Thoracic aorta (tissue), 2 donors: ENCODE results near the gene NTRK2. TPM values are rescaled to one million over a fixed set of nuclear protein-coding genes. Genes with fewer than 3 reads are reported as not detected.

Source experiments
- ATAC-seq: fragments of 150-250 bp; one replicate; pipeline ENCODE4 v1.8.0; 2017; ENCODE audit warnings: low read depth; ENCODE audit not compliant: insufficient number of reproducible peaks, low FRiP score
- DNase-seq: peaks from one replicate; pipeline ENCODE4 v3.0.0-alpha.2; 2020; ENCODE audit warnings: low spot score
- H3K27ac ChIP-seq, 2 donors: fragments of 200-600 bp; sonication (generic); 1 replicate in 1 of 2; 2 replicates in 1 of 2; pipeline ENCODE4 v1.5.1; 2016; ENCODE audit warnings: mild to moderate bottlenecking in 2 of 2, moderate library complexity in 2 of 2
- H3K27me3 ChIP-seq: fragments of 200-600 bp; sonication (generic); replicated peaks from 2 replicates; pipeline ENCODE4 v1.6.0; 2016; ENCODE audit warnings: mild to moderate bottlenecking; ENCODE audit not compliant: insufficient read depth
- H3K36me3 ChIP-seq: fragments of 200-600 bp; sonication (generic); one replicate; pipeline ENCODE4 v1.5.1; 2016
- H3K4me1 ChIP-seq, 2 donors: fragments of 200-600 bp; sonication (generic); 1 replicate in 1 of 2; 2 replicates in 1 of 2; pipeline versions ENCODE4 v1.5.1 to v1.6.0; 2016; ENCODE audit warnings: low read depth in 2 of 2, mild to moderate bottlenecking in 1 of 2; ENCODE audit not compliant: control insufficient read depth in 1 of 2
- H3K4me3 ChIP-seq: fragments of 200-600 bp; sonication (generic); 2 replicates; pipeline ENCODE4 v1.5.1; 2016; ENCODE audit warnings: mild to moderate bottlenecking
- H3K9me3 ChIP-seq: fragments of 200-600 bp; sonication (generic); 2 replicates; pipeline ENCODE4 v1.5.1; 2016
- total RNA-seq, 2 donors: library from RNA; depleted of rRNA; stranded (reverse); fragments of >200 nt; gene quantifications; one replicate each; pipeline versions ENCODE4 v1.1.0 to v1.2.3, GENCODE V29; 2016
- TF ChIP-seq, protein P1 (sequence below): fragments of 200-600 bp; sonication (generic); IDR thresholded peaks from one replicate; pipeline ENCODE4 v1.5.1; 2019; ENCODE audit warnings: antibody characterized with exemption

NTRK2 gene
- total RNA-seq, 2 donors from 2014 or later, result 12.6 to 27.9 TPM

DNA sequence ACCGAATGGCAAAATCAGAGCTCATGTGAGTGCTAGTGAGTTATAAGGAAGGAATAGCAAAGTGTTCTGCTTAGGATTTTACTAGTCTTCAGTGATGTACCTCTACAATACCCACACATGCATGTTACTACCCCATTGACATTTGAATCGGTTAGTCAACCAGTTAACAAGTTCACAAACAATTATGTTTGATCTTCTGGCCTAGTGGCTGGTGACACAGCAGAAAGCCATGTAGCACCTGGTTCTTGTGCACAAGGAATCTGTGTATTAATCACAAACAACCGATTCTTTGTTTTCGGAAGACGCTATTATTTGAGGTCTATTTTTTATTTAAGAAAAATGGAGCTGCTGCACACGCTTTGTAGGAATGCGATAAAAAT, 41.9 kb downstream of the NTRK2 start:
- H3K36me3 ChIP-seq, result no peaks in the 10 kb centered on the region
- H3K4me1 ChIP-seq, result no peaks in the 10 kb centered on the region
- no peaks in the 10 kb centered on the region for H3K27me3 ChIP-seq
- H3K4me3 ChIP-seq, result no peak overlapping the region
- TF ChIP-seq, protein P1, sequence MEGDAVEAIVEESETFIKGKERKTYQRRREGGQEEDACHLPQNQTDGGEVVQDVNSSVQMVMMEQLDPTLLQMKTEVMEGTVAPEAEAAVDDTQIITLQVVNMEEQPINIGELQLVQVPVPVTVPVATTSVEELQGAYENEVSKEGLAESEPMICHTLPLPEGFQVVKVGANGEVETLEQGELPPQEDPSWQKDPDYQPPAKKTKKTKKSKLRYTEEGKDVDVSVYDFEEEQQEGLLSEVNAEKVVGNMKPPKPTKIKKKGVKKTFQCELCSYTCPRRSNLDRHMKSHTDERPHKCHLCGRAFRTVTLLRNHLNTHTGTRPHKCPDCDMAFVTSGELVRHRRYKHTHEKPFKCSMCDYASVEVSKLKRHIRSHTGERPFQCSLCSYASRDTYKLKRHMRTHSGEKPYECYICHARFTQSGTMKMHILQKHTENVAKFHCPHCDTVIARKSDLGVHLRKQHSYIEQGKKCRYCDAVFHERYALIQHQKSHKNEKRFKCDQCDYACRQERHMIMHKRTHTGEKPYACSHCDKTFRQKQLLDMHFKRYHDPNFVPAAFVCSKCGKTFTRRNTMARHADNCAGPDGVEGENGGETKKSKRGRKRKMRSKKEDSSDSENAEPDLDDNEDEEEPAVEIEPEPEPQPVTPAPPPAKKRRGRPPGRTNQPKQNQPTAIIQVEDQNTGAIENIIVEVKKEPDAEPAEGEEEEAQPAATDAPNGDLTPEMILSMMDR, result no peak
- ATAC-seq, result no peak
- no peak overlapping the region for H3K27ac ChIP-seq
- H3K9me3 ChIP-seq, result no peaks in the 10 kb centered on the region
- no peak for DNase-seq

- Histone ChIP-seq H3K9me3 (no peaks in the 10 kb centered on the region), H3K4me3 (no peak overlapping the region), H3K27me3 (no peaks in the 10 kb centered on the region), H3K27ac (no peak overlapping the region), H3K36me3 (no peaks in the 10 kb centered on the region), H3K4me1 (no peaks in the 10 kb centered on the region)
- DNase-seq, result no peak
- ATAC-seq, result no peak
- TF ChIP-seq, protein P1, result no peak
Measured at GRCh38 chr9:84711936-84712335, 42.4 kb downstream of the NTRK2 start.

GRCh38 chr9:84716217-84716616, 46.7 kb downstream of the NTRK2 start:
- ATAC-seq, result no peak
- Histone ChIP-seq H3K4me1 (no peaks in the 10 kb centered on the region), H3K27ac (no peak overlapping the region), H3K27me3 (no peaks in the 10 kb centered on the region), H3K9me3 (no peaks in the 10 kb centered on the region), H3K4me3 (no peak overlapping the region), H3K36me3 (no peaks in the 10 kb centered on the region)
- TF ChIP-seq, protein P1, result no peak
- DNase-seq, result no peak

- Histone ChIP-seq H3K36me3 (no peaks in the 10 kb centered on the region), H3K27me3 (no peaks in the 10 kb centered on the region), H3K9me3 (no peaks in the 10 kb centered on the region), H3K4me1 (no peaks in the 10 kb centered on the region), H3K27ac (no peak overlapping the region), H3K4me3 (no peak overlapping the region)
- ATAC-seq (no peak), DNase-seq (no peak)
- TF ChIP-seq, protein P1, result no peak
Measured at GRCh38 chr9:84718476-84718875, 48.9 kb downstream of the NTRK2 start.

- Histone ChIP-seq H3K27me3 (no peaks in the 10 kb centered on the region), H3K4me3 (no peak overlapping the region), H3K36me3 (no peaks in the 10 kb centered on the region), H3K4me1 (no peaks in the 10 kb centered on the region), H3K27ac (no peak overlapping the region), H3K9me3 (no peaks in the 10 kb centered on the region)
- ATAC-seq (no peak), DNase-seq (no peak)
- TF ChIP-seq, protein P1, result no peak
Measured at GRCh38 chr9:84722388-84722989, 53.0 kb downstream of the NTRK2 start.
